PC-3 (cell line): ENCODE measurements around the gene ALOX12B. TPM values are rescaled to one million over a fixed set of nuclear protein-coding genes. Genes with fewer than 3 reads are reported as not detected.

Source experiments
- ATAC-seq: fragments of 200-7000 bp; cut with Tn5 transposase; 2 replicates; pipeline ENCODE4 v1.9.1; 2020; ENCODE audit warnings: mild to moderate bottlenecking, moderate library complexity
- BruUV-seq: library from RNA; stranded (reverse); fragments of 400-500 nt; replicated peaks from 2 replicates; lab custom pipeline; 2021; lab: Mats Ljungman, UMichigan
- CTCF ChIA-PET: fragments of 300-600 bp; sonication (Branson Sonifier 250); formaldehyde crosslinking; loops from one replicate; lab custom pipeline; 2022; ENCODE audit warnings: antibody characterized with exemption; lab: Charles Lee
- POLR2A ChIA-PET: fragments of 300-600 bp; sonication (Branson Sonifier 250); formaldehyde crosslinking; loops from one replicate; lab custom pipeline; 2022; ENCODE audit warnings: antibody characterized with exemption; ENCODE audit not compliant: unreplicated experiment; lab: Charles Lee
- DNase-seq: peaks from one replicate; pipeline ENCODE4 v3.0.0-alpha.2; 2015
- H2AFZ ChIP-seq: fragments of 300-600 bp; sonication (generic); 2 replicates; pipeline ENCODE4 v1.6.0; 2016; ENCODE audit warnings: antibody characterized with exemption, low read length
- H3F3A ChIP-seq: fragments of 300-600 bp; sonication (generic); one replicate; pipeline ENCODE4 v1.6.0; 2017; ENCODE audit warnings: antibody characterized with exemption, low read length, control low read depth, mild to moderate bottlenecking; ENCODE audit not compliant: unreplicated experiment
- H3K27ac ChIP-seq: fragments of 300-600 bp; sonication (generic); 2 replicates; pipeline ENCODE4 v1.5.1; 2016; ENCODE audit warnings: mild to moderate bottlenecking, low read length
- H3K27me3 ChIP-seq: fragments of 300-600 bp; sonication (generic); 2 replicates; pipeline ENCODE4 v1.6.1; 2016; ENCODE audit warnings: low read length, mixed read lengths
- H3K36me3 ChIP-seq: fragments of 300-600 bp; sonication (generic); 2 replicates; pipeline ENCODE4 v1.6.1; 2016; ENCODE audit warnings: low read depth, mixed run types, low read length, mixed read lengths
- H3K4me1 ChIP-seq: fragments of 300-600 bp; sonication (generic); 2 replicates; pipeline ENCODE4 v1.5.1; 2016; ENCODE audit warnings: low read length; ENCODE audit not compliant: insufficient read depth
- H3K4me2 ChIP-seq: fragments of 300-600 bp; sonication (generic); 2 replicates; pipeline ENCODE4 v1.6.0; 2016; ENCODE audit warnings: low read length
- H3K4me3 ChIP-seq: fragments of 300-600 bp; sonication (generic); 2 replicates; pipeline ENCODE4 v1.5.1; 2016; ENCODE audit warnings: mild to moderate bottlenecking, low read length, mixed read lengths
- H3K79me2 ChIP-seq: fragments of 300-600 bp; sonication (generic); 2 replicates; pipeline ENCODE4 v1.6.1; 2017; ENCODE audit warnings: low read length, mixed read lengths
- H3K9ac ChIP-seq: fragments of 300-600 bp; sonication (generic); 2 replicates; pipeline ENCODE4 v1.6.0; 2016; ENCODE audit warnings: mild to moderate bottlenecking, low read length
- H3K9me2 ChIP-seq: fragments of 300-600 bp; sonication (generic); replicated peaks from 2 replicates; pipeline ENCODE4 v1.6.1; 2016; ENCODE audit warnings: mixed run types, low read length, mixed read lengths
- H3K9me3 ChIP-seq: fragments of 300-600 bp; sonication (generic); 2 replicates; pipeline ENCODE4 v1.6.1; 2016; ENCODE audit warnings: low read length, mixed read lengths
- H4K20me1 ChIP-seq: fragments of 300-600 bp; sonication (generic); 2 replicates; pipeline ENCODE4 v1.6.1; 2016; ENCODE audit warnings: low read length, mixed read lengths
- CTCF ChIP-seq: fragments of 300-600 bp; sonication (generic); conservative IDR thresholded peaks from 2 replicates; pipeline ENCODE4 v1.5.1; 2017; ENCODE audit warnings: antibody characterized with exemption, low read depth, mild to moderate bottlenecking, low read length
- EZH2 ChIP-seq: fragments of 300-600 bp; sonication (generic); IDR thresholded peaks from one replicate; pipeline ENCODE4 v1.6.1; 2017; ENCODE audit warnings: antibody characterized with exemption, mild to moderate bottlenecking, low read length; ENCODE audit not compliant: unreplicated experiment
- EZH2phosphoT487 ChIP-seq: fragments of 300-600 bp; sonication (generic); IDR thresholded peaks from 2 replicates; pipeline ENCODE4 v1.6.1; 2018; ENCODE audit warnings: mild to moderate bottlenecking, antibody characterized with exemption, low read length, borderline replicate concordance
- intact Hi-C: fragments of 100-400 bp; cut with micrococcal nuclease; formaldehyde crosslinking; loops from 2 replicates; pipeline ENCODE4 v1.9.0; 2023
- total RNA-seq: library from RNA; depleted of rRNA; stranded (reverse); fragments of >200 nt; gene quantifications from 2 replicates; pipeline ENCODE4 v1.2.3, GENCODE V29; 2014

Gene ALOX12B
- total RNA-seq, 1 experiment from 2014 or later = 0.55 TPM

- no peak for DNase-seq
- Histone ChIP-seq H3K4me3 (no peak overlapping the region), H3K9me2 (no peaks in the 10 kb centered on the region), H2AFZ (no peak overlapping the region), H3K79me2 (no peaks in the 10 kb centered on the region), H3F3A (no peaks in the 10 kb centered on the region), H3K9ac (no peak overlapping the region), H3K4me2 (no peak overlapping the region), H3K9me3 (no peaks in the 10 kb centered on the region), H3K27ac (no peak overlapping the region), H3K27me3 (no peaks in the 10 kb centered on the region), H3K4me1 (no peaks in the 10 kb centered on the region), H3K36me3 (no peaks in the 10 kb centered on the region), H4K20me1 (no peaks in the 10 kb centered on the region)
- CTCF ChIA-PET = no interaction called here
- TF ChIP-seq EZH2 (no peak), CTCF (no peak), EZH2phosphoT487 (no peak)
- POLR2A ChIA-PET = no interaction called here
- intact Hi-C loops = no loop called here
- ATAC-seq = no peak
- no TSS peak for BruUV-seq
Measured at GRCh38 chr17:8095361-8095760, 7.8 kb upstream of the ALOX12B start.

- no peak for DNase-seq
- no TSS peak for BruUV-seq
- no peak overlapping the region for H3K4me2 ChIP-seq
- no peak for TF ChIP-seq EZH2phosphoT487
- TF ChIP-seq EZH2 = no peak
- TF ChIP-seq CTCF = no peak
- H3K9me2 ChIP-seq = no peaks in the 10 kb centered on the region
- H3F3A ChIP-seq = no peaks in the 10 kb centered on the region
- H4K20me1 ChIP-seq = no peaks in the 10 kb centered on the region
- no peak overlapping the region for H3K27ac ChIP-seq
- no peaks in the 10 kb centered on the region for H3K79me2 ChIP-seq
- intact Hi-C loops = no loop called here
- H3K27me3 ChIP-seq = no peaks in the 10 kb centered on the region
- no peak overlapping the region for H2AFZ ChIP-seq
- ChIA-PET CTCF (no interaction called here), POLR2A (interaction anchor here (0.6 kb wide), 1 partner anchor 773 kb away, joined by 12 read pairs; no protein-coding TSS in a partner anchor)
- H3K36me3 ChIP-seq = no peaks in the 10 kb centered on the region
- H3K9me3 ChIP-seq = no peaks in the 10 kb centered on the region
- no peak for ATAC-seq
- H3K4me3 ChIP-seq = no peak overlapping the region
- H3K9ac ChIP-seq = no peak overlapping the region
- H3K4me1 ChIP-seq = no peaks in the 10 kb centered on the region
Measured at GRCh38 chr17:8091033-8091687, 3.6 kb upstream of the ALOX12B start.

- Histone ChIP-seq H3K4me3 (no peak overlapping the region), H3K9me2 (no peaks in the 10 kb centered on the region), H4K20me1 (no peaks in the 10 kb centered on the region), H3K9ac (no peak overlapping the region), H3K36me3 (no peaks in the 10 kb centered on the region), H3K9me3 (no peaks in the 10 kb centered on the region), H3K27ac (no peak overlapping the region), H3K4me1 (no peaks in the 10 kb centered on the region), H3K27me3 (no peaks in the 10 kb centered on the region), H3K4me2 (no peak overlapping the region), H3F3A (no peaks in the 10 kb centered on the region), H3K79me2 (no peaks in the 10 kb centered on the region), H2AFZ (no peak overlapping the region)
- intact Hi-C loops = no loop called here
- TF ChIP-seq EZH2phosphoT487 (no peak), CTCF (no peak), EZH2 (no peak)
- no TSS peak for BruUV-seq
- ATAC-seq (no peak), DNase-seq (no peak)
- ChIA-PET POLR2A (no interaction called here), CTCF (no interaction called here)
Measured at GRCh38 chr17:8089728-8090127, 2.2 kb upstream of the ALOX12B start.
